DMS153 (cell line): ENCODE results near the gene SELENOK.

Experiments
- DNase-seq: peaks from one replicate; lab custom pipeline; 2025; lab: John Stamatoyannopoulos, UW

Gene SELENOK

GRCh38 chr3:53883008-53883407, 8.7 kb downstream of the SELENOK start:
- no peak for DNase-seq

- DNase-seq = peak; percentile 8
Measured at GRCh38 chr3:53881691-53882593, 9.7 kb downstream of the SELENOK start, which contains the start of gene ACTR8. Gene ACTR8, minus strand, starts transcription at chr3:53882152. Its CDS starts 51 bp downstream, at chr3:53882101.

GRCh38 chr3:53880396-53881345, 11.0 kb downstream of the SELENOK start:
- no peak for DNase-seq

- no peak for DNase-seq
Measured at GRCh38 chr3:53865732-53866499, 25.7 kb downstream of the SELENOK start.

GRCh38 chr3:53863145-53863544, 28.5 kb downstream of the SELENOK start:
- DNase-seq = no peak

- no peak for DNase-seq
Measured at GRCh38 chr3:53862241-53862640, 29.4 kb downstream of the SELENOK start.

GRCh38 chr3:53860196-53860595, 31.5 kb downstream of the SELENOK start:
- DNase-seq = no peak

- no peak for DNase-seq
Measured at GRCh38 chr3:53859178-53859577, 32.5 kb downstream of the SELENOK start.

GRCh38 chr3:53858096-53858741, 33.4 kb downstream of the SELENOK start:
- no peak for DNase-seq

GRCh38 chr3:53856964-53857363, 34.7 kb downstream of the SELENOK start:
- no peak for DNase-seq

- DNase-seq = no peak
Measured at GRCh38 chr3:53850895-53851294, 40.8 kb downstream of the SELENOK start.

- DNase-seq = no peak
Measured at GRCh38 chr3:53849916-53850315, 41.7 kb downstream of the SELENOK start.

GRCh38 chr3:53846851-53847155, 44.9 kb downstream of the SELENOK start:
- no peak for DNase-seq

GRCh38 chr3:53846134-53846850, 45.4 kb downstream of the SELENOK start, which contains the start of the genes CHDH and IL17RB:
Gene CHDH, minus strand, starts transcription at chr3:53846419. Its CDS starts 22,411 bp downstream, at chr3:53824008.
Gene IL17RB, plus strand, starts transcription at chr3:53846568. Its CDS starts 21 bp downstream, at chr3:53846589.
- DNase-seq = no peak

- no peak for DNase-seq
Measured at GRCh38 chr3:53845881-53846133, 45.9 kb downstream of the SELENOK start.

- DNase-seq = no peak
Measured at GRCh38 chr3:53845103-53845880, 46.4 kb downstream of the SELENOK start.

- DNase-seq = no peak
Measured at GRCh38 chr3:53844262-53845102, 47.2 kb downstream of the SELENOK start.

- no peak for DNase-seq
Measured at GRCh38 chr3:53843195-53844177, 48.2 kb downstream of the SELENOK start.
